Activated CD8-positive, alpha-beta T cell treated with anti-CD3 and anti-CD28 coated beads for 36 hours (primary cell): Measurements from ENCODE around the gene ATP5ME. TPM values are rescaled to one million over a fixed set of nuclear protein-coding genes. Genes with fewer than 3 reads are reported as not detected.
"Not testable (repeated sequence)": the region's sequence is repeated elsewhere in the genome, so short reads cannot be mapped to it uniquely, and the experiment has no call there.

ENCODE experiments used
- ATAC-seq: fragments of 200-7000 bp; cut with Tn5 transposase; one replicate; pipeline ENCODE4 v1.10.0; 2021; ENCODE audit warnings: mild to moderate bottlenecking, moderate library complexity
- CTCF ChIA-PET: fragments of 350-600 bp; sonication (Branson Sonifier 250); formaldehyde crosslinking; loops from one replicate; lab custom pipeline; 2021; ENCODE audit warnings: antibody characterized with exemption; lab: Charles Lee
- POLR2A ChIA-PET: fragments of 350-600 bp; sonication (Branson Sonifier 250); formaldehyde crosslinking; loops from one replicate; lab custom pipeline; 2021; ENCODE audit warnings: antibody characterized with exemption; lab: Charles Lee
- DNase-seq: peaks from one replicate; pipeline ENCODE4 v3.0.0-alpha.2; 2020
- H3K27ac Mint-ChIP-seq: one replicate; pipeline ENCODE4 v1.8.0; 2021; ENCODE audit warnings: mild to moderate bottlenecking, mixed read lengths
- H3K27me3 Mint-ChIP-seq: one replicate; pipeline ENCODE4 v1.8.0; 2021; ENCODE audit warnings: mixed read lengths
- H3K36me3 Mint-ChIP-seq: one replicate; pipeline ENCODE4 v1.8.0; 2021; ENCODE audit warnings: low read depth, mixed read lengths
- H3K4me1 Mint-ChIP-seq: one replicate; pipeline ENCODE4 v1.8.0; 2021; ENCODE audit warnings: low read depth, mixed read lengths
- H3K4me3 Mint-ChIP-seq: one replicate; pipeline ENCODE4 v1.8.0; 2021; ENCODE audit warnings: mild to moderate bottlenecking, moderate library complexity, mixed read lengths
- H3K9me3 Mint-ChIP-seq: one replicate; pipeline ENCODE4 v1.8.0; 2021; ENCODE audit warnings: mixed read lengths
- intact Hi-C: fragments of 100-400 bp; cut with micrococcal nuclease; formaldehyde crosslinking; loops from one replicate; pipeline ENCODE4 v1.10.0; 2022
- total RNA-seq, 2 experiments: library from RNA; stranded (reverse); gene quantifications; one replicate each; pipeline ENCODE4 v1.2.3, GENCODE V29; 2021
- TF ChIP-seq, protein P1 (sequence below): fragments of 200-600 bp; IDR thresholded peaks from one replicate; pipeline ENCODE4 v1.8.0; 2022; ENCODE audit warnings: antibody characterized with exemption, mild to moderate bottlenecking

The ATP5ME gene
- total RNA-seq, 2 experiments from 2014 or later = 221 to 234 TPM

- Mint-ChIP-seq H3K9me3 (peaks cover 2% of the 10 kb centered on the region), H3K27ac (no peak overlapping the region), H3K4me1 (peaks cover 7% of the 10 kb centered on the region), H3K36me3 (peaks cover 2% of the 10 kb centered on the region), H3K27me3 (peaks cover 10% of the 10 kb centered on the region), H3K4me3 (no peak overlapping the region)
- ChIA-PET POLR2A (no interaction called here), CTCF (interaction anchor here (1.1 kb wide), 1 partner anchor 41 kb away, joined by 3 read pairs; no protein-coding TSS in a partner anchor)
- DNase-seq = no peak
- intact Hi-C loops = no loop called here
- no peak for ATAC-seq
- TF ChIP-seq, protein P1, sequence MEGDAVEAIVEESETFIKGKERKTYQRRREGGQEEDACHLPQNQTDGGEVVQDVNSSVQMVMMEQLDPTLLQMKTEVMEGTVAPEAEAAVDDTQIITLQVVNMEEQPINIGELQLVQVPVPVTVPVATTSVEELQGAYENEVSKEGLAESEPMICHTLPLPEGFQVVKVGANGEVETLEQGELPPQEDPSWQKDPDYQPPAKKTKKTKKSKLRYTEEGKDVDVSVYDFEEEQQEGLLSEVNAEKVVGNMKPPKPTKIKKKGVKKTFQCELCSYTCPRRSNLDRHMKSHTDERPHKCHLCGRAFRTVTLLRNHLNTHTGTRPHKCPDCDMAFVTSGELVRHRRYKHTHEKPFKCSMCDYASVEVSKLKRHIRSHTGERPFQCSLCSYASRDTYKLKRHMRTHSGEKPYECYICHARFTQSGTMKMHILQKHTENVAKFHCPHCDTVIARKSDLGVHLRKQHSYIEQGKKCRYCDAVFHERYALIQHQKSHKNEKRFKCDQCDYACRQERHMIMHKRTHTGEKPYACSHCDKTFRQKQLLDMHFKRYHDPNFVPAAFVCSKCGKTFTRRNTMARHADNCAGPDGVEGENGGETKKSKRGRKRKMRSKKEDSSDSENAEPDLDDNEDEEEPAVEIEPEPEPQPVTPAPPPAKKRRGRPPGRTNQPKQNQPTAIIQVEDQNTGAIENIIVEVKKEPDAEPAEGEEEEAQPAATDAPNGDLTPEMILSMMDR = no peak
Observed at GRCh38 chr4:649293-649625, 24.8 kb downstream of the ATP5ME start.

- ChIA-PET POLR2A (no interaction called here), CTCF (interaction anchor here (1.1 kb wide), 1 partner anchor 42 kb away, joined by 3 read pairs; no protein-coding TSS in a partner anchor)
- peaks cover 10% of the 10 kb centered on the region for H3K27me3 Mint-ChIP-seq
- no peak overlapping the region for H3K4me3 Mint-ChIP-seq
- DNase-seq = no peak
- ATAC-seq = no peak
- H3K9me3 Mint-ChIP-seq = peaks cover 2% of the 10 kb centered on the region
- TF ChIP-seq, protein P1 = no peak
- intact Hi-C loops = no loop called here
- peaks cover 2% of the 10 kb centered on the region for H3K36me3 Mint-ChIP-seq
- no peak overlapping the region for H3K27ac Mint-ChIP-seq
- H3K4me1 Mint-ChIP-seq = peaks cover 7% of the 10 kb centered on the region
Observed at GRCh38 chr4:648579-649292, 25.3 kb downstream of the ATP5ME start.

DNA sequence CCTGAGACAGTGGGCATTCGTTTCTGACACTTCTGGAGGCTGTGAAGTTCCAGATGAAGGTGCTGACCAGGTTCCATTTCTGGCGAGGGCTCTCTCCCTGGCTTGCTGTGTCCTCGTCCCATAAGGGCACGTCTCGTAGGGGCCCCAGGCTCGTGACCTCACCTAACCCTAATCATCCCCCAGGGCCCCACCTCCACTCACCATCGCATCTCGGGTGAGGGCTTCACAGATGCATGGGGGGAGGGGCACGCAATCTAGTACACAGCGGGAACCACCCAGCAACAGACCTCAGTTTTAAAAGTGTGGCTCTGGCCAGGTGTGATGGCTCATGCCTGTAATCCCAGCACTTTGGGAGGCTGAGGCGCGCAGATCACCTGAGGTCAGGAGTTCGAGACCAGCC lies 26.6 kb downstream of the ATP5ME start:
- Mint-ChIP-seq H3K4me1 (peaks cover 7% of the 10 kb centered on the region), H3K9me3 (peaks cover 2% of the 10 kb centered on the region), H3K27me3 (peaks cover 10% of the 10 kb centered on the region), H3K27ac (no peak overlapping the region), H3K36me3 (peaks cover 2% of the 10 kb centered on the region), H3K4me3 (no peak overlapping the region)
- TF ChIP-seq, protein P1 = no peak
- CTCF ChIA-PET = no interaction called here
- POLR2A ChIA-PET = no interaction called here
- intact Hi-C loops = no loop called here
- DNase-seq (no peak), ATAC-seq (no peak)

DNA sequence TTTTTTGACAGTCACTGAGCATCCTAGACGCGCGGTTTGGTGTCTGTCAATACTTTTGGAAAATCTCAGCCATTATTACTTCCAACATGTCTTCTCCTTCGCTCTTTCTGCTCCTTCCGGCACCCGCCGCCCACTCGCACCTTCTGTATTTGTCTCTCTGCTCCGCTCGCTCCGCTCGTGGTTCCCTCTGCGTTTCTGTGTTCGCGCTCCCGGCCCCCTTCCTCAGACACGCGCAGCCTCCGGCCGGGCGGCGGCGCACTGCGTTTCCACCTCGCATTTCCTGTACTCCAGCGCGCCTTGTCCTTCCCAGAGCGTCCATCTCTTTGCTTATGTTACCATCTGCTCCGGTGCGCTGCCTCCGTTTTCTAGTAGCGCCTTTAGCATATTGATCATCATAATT lies 27.6 kb downstream of the ATP5ME start:
- intact Hi-C loops = no loop called here
- Mint-ChIP-seq H3K27ac (peak overlapping the region; percentile 58), H3K4me1 (peaks cover 7% of the 10 kb centered on the region), H3K27me3 (peaks cover 10% of the 10 kb centered on the region), H3K9me3 (peaks cover 2% of the 10 kb centered on the region), H3K36me3 (peaks cover 2% of the 10 kb centered on the region), H3K4me3 (peak overlapping the region; percentile 61)
- ChIA-PET POLR2A (no interaction called here), CTCF (no interaction called here)
- ATAC-seq (peak; percentile 39), DNase-seq (peak; percentile 42)
- TF ChIP-seq, protein P1 = no peak

DNA sequence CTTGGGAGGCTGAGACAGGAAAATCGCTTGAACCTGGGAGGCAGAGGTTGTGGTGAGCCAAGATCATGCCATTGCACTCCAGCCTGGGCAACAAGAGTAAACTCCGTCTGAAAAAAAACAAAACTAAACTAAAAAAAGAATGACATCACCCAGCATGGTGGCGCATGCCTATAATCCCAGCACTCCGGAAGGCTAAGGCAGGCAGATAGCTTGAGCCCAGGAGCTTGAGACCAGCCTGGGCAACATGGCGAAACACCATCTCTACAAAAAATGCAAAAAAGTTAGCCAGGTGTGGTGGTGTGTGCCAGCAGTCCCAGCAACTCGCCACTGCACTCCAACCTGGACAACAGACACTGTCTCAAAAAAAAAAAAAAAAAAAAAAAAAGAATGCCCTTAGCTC lies 31.7 kb downstream of the ATP5ME start:
- H3K27ac Mint-ChIP-seq, H3K4me3 Mint-ChIP-seq, H3K4me1 Mint-ChIP-seq, DNase-seq, H3K9me3 Mint-ChIP-seq, H3K36me3 Mint-ChIP-seq, intact Hi-C loops, CTCF ChIA-PET, ATAC-seq: not testable (repeated sequence)
- H3K27me3 Mint-ChIP-seq = peaks cover 15% of the 10 kb centered on the region
- POLR2A ChIA-PET = interaction anchor here (0.6 to 1.0 kb wide), 3 partner anchors 16 to 53 kb away, joined by 3 to 5 read pairs (median 3); no protein-coding TSS in a partner anchor
